MG63 (cell line): ENCODE data around the gene ZNF385B. TPM values are rescaled to one million over a fixed set of nuclear protein-coding genes. Genes with fewer than 3 reads are reported as not detected.

Source experiments
- DNase-seq: peaks from one replicate; pipeline ENCODE4 v3.0.0-alpha.2; 2020
- H3K27me3 ChIP-seq: fragments of 250-450 bp; sonication (Bioruptor Pico); 2 replicates; pipeline ENCODE4 v1.5.1; 2020; ENCODE audit warnings: mild to moderate bottlenecking, moderate library complexity
- H3K36me3 ChIP-seq: fragments of 250-450 bp; sonication (Bioruptor Pico); 2 replicates; pipeline ENCODE4 v1.5.1; 2020; ENCODE audit warnings: mild to moderate bottlenecking, moderate library complexity
- H3K4me3 ChIP-seq: fragments of 250-450 bp; sonication (Bioruptor Pico); 2 replicates; pipeline ENCODE4 v1.5.1; 2020; ENCODE audit warnings: mild to moderate bottlenecking, moderate library complexity
- H3K9me3 ChIP-seq: fragments of 250-450 bp; sonication (Bioruptor Pico); 2 replicates; pipeline ENCODE4 v1.5.1; 2020; ENCODE audit warnings: mild to moderate bottlenecking, moderate library complexity
- total RNA-seq: library from RNA; depleted of rRNA; stranded (reverse); fragments of >200 nt; shearing (Covaris generic); gene quantifications from 2 replicates; pipeline ENCODE4 v1.2.3, GENCODE V29; 2014; ENCODE audit warnings: low replicate concordance

Gene ZNF385B
- total RNA-seq, 1 experiment from 2014 or later, result not detected

- no peak overlapping the region for H3K4me3 ChIP-seq
- no peaks in the 10 kb centered on the region for H3K9me3 ChIP-seq
- H3K36me3 ChIP-seq, result no peaks in the 10 kb centered on the region
- no peaks in the 10 kb centered on the region for H3K27me3 ChIP-seq
- DNase-seq, result no peak
Observed at GRCh38 chr2:179741317-179741716, 120.1 kb downstream of the ZNF385B start.

GRCh38 chr2:179729966-179730365, 131.4 kb downstream of the ZNF385B start:
- Histone ChIP-seq H3K9me3 (no peaks in the 10 kb centered on the region), H3K4me3 (no peak overlapping the region), H3K27me3 (no peaks in the 10 kb centered on the region), H3K36me3 (no peaks in the 10 kb centered on the region)
- DNase-seq, result no peak

GRCh38 chr2:179726461-179727180, 134.8 kb downstream of the ZNF385B start:
- no peaks in the 10 kb centered on the region for H3K36me3 ChIP-seq
- H3K27me3 ChIP-seq, result no peaks in the 10 kb centered on the region
- H3K4me3 ChIP-seq, result no peak overlapping the region
- H3K9me3 ChIP-seq, result no peaks in the 10 kb centered on the region
- no peak for DNase-seq

GRCh38 chr2:179724403-179724802, 137.0 kb downstream of the ZNF385B start:
- H3K27me3 ChIP-seq, result no peaks in the 10 kb centered on the region
- no peak for DNase-seq
- no peak overlapping the region for H3K4me3 ChIP-seq
- H3K9me3 ChIP-seq, result no peaks in the 10 kb centered on the region
- no peaks in the 10 kb centered on the region for H3K36me3 ChIP-seq

- Histone ChIP-seq H3K4me3 (no peak overlapping the region), H3K27me3 (no peaks in the 10 kb centered on the region), H3K36me3 (no peaks in the 10 kb centered on the region), H3K9me3 (no peaks in the 10 kb centered on the region)
- no peak for DNase-seq
Observed at GRCh38 chr2:179720173-179720772, 141.1 kb downstream of the ZNF385B start.

- Histone ChIP-seq H3K4me3 (no peak overlapping the region), H3K9me3 (no peaks in the 10 kb centered on the region), H3K27me3 (no peaks in the 10 kb centered on the region), H3K36me3 (no peaks in the 10 kb centered on the region)
- no peak for DNase-seq
Observed at GRCh38 chr2:179715871-179716270, 145.5 kb downstream of the ZNF385B start.

- H3K9me3 ChIP-seq, result no peaks in the 10 kb centered on the region
- no peak overlapping the region for H3K4me3 ChIP-seq
- DNase-seq, result no peak
- H3K27me3 ChIP-seq, result no peaks in the 10 kb centered on the region
- H3K36me3 ChIP-seq, result no peaks in the 10 kb centered on the region
Observed at GRCh38 chr2:179715196-179715595, 146.2 kb downstream of the ZNF385B start.

- DNase-seq, result no peak
Observed at GRCh38 chr2:179712825-179713224, 148.6 kb downstream of the ZNF385B start.

GRCh38 chr2:179711375-179711774, 150.0 kb downstream of the ZNF385B start:
- H3K27me3 ChIP-seq, result no peaks in the 10 kb centered on the region
- H3K36me3 ChIP-seq, result no peaks in the 10 kb centered on the region
- no peak overlapping the region for H3K4me3 ChIP-seq
- no peaks in the 10 kb centered on the region for H3K9me3 ChIP-seq
- no peak for DNase-seq

More at GRCh38 chr2:179712825-179713224, 148.6 kb downstream of the ZNF385B start:
- Histone ChIP-seq H3K27me3 (no peaks in the 10 kb centered on the region), H3K4me3 (no peak overlapping the region), H3K9me3 (no peaks in the 10 kb centered on the region), H3K36me3 (no peaks in the 10 kb centered on the region)

- Histone ChIP-seq H3K36me3 (no peaks in the 10 kb centered on the region), H3K4me3 (no peak overlapping the region), H3K9me3 (no peaks in the 10 kb centered on the region), H3K27me3 (no peaks in the 10 kb centered on the region)
- no peak for DNase-seq
Observed at GRCh38 chr2:179703702-179704101, 157.7 kb downstream of the ZNF385B start.

- no peak for DNase-seq
- no peaks in the 10 kb centered on the region for H3K9me3 ChIP-seq
- no peak overlapping the region for H3K4me3 ChIP-seq
- no peaks in the 10 kb centered on the region for H3K27me3 ChIP-seq
- H3K36me3 ChIP-seq, result no peaks in the 10 kb centered on the region
Observed at GRCh38 chr2:179702912-179703311, 158.5 kb downstream of the ZNF385B start.

GRCh38 chr2:179701524-179702110, 159.8 kb downstream of the ZNF385B start:
- Histone ChIP-seq H3K9me3 (no peaks in the 10 kb centered on the region), H3K4me3 (no peak overlapping the region), H3K27me3 (no peaks in the 10 kb centered on the region), H3K36me3 (no peaks in the 10 kb centered on the region)
- no peak for DNase-seq

- no peaks in the 10 kb centered on the region for H3K27me3 ChIP-seq
- no peaks in the 10 kb centered on the region for H3K9me3 ChIP-seq
- no peak overlapping the region for H3K4me3 ChIP-seq
- no peaks in the 10 kb centered on the region for H3K36me3 ChIP-seq
- DNase-seq, result no peak
Observed at GRCh38 chr2:179695486-179695885, 165.9 kb downstream of the ZNF385B start.

- Histone ChIP-seq H3K9me3 (no peaks in the 10 kb centered on the region), H3K4me3 (no peak overlapping the region), H3K36me3 (no peaks in the 10 kb centered on the region), H3K27me3 (no peaks in the 10 kb centered on the region)
- no peak for DNase-seq
Observed at GRCh38 chr2:179694963-179695362, 166.4 kb downstream of the ZNF385B start.

- no peak for DNase-seq
- Histone ChIP-seq H3K4me3 (no peak overlapping the region), H3K36me3 (no peaks in the 10 kb centered on the region)
Observed at GRCh38 chr2:179692610-179693009, 168.8 kb downstream of the ZNF385B start.

GRCh38 chr2:179692043-179692442, 169.4 kb downstream of the ZNF385B start:
- Histone ChIP-seq H3K9me3 (no peaks in the 10 kb centered on the region), H3K4me3 (no peak overlapping the region), H3K27me3 (no peaks in the 10 kb centered on the region), H3K36me3 (no peaks in the 10 kb centered on the region)
- no peak for DNase-seq

More at GRCh38 chr2:179692610-179693009, 168.8 kb downstream of the ZNF385B start:
- Histone ChIP-seq H3K9me3 (no peaks in the 10 kb centered on the region), H3K27me3 (no peaks in the 10 kb centered on the region)

- Histone ChIP-seq H3K4me3 (no peak overlapping the region), H3K36me3 (no peaks in the 10 kb centered on the region), H3K9me3 (no peaks in the 10 kb centered on the region), H3K27me3 (no peaks in the 10 kb centered on the region)
- no peak for DNase-seq
Observed at GRCh38 chr2:179691235-179691634, 170.2 kb downstream of the ZNF385B start.
